ENCODE data around the gene MED19. TPM values are rescaled to one million over a fixed set of nuclear protein-coding genes. Genes with fewer than 3 reads are reported as not detected.

Gene MED19
- total RNA-seq, 1 donor from 2014 or later = 20.0 TPM

- Mint-ChIP-seq H3K27me3 (ENCODE audit: low read depth) (no peaks in the 10 kb centered on the region), H3K27ac (ENCODE audit: unreplicated experiment) (peak within 1 kb of the TSS; percentile 100), H3K4me1 (ENCODE audit: low read depth) (peaks cover 24% of the 10 kb centered on the region), H3K4me3 (ENCODE audit: unreplicated experiment) (peak within 1 kb of the TSS; percentile 87), H3K36me3 (ENCODE audit: low read depth) (peaks cover 4% of the 10 kb centered on the region), H3K9me3 (ENCODE audit: low read depth) (no peaks in the 10 kb centered on the region)
- DNase-seq (ENCODE audit: low spot score) = peak; percentile 100
- TF ChIP-seq, protein P1, sequence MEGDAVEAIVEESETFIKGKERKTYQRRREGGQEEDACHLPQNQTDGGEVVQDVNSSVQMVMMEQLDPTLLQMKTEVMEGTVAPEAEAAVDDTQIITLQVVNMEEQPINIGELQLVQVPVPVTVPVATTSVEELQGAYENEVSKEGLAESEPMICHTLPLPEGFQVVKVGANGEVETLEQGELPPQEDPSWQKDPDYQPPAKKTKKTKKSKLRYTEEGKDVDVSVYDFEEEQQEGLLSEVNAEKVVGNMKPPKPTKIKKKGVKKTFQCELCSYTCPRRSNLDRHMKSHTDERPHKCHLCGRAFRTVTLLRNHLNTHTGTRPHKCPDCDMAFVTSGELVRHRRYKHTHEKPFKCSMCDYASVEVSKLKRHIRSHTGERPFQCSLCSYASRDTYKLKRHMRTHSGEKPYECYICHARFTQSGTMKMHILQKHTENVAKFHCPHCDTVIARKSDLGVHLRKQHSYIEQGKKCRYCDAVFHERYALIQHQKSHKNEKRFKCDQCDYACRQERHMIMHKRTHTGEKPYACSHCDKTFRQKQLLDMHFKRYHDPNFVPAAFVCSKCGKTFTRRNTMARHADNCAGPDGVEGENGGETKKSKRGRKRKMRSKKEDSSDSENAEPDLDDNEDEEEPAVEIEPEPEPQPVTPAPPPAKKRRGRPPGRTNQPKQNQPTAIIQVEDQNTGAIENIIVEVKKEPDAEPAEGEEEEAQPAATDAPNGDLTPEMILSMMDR (IDR thresholded peaks at IDR 0.05) = peak; percentile 78
These were observed 44.1 kb downstream of the MED19 start, which contains the start of gene ZDHHC5 for GRCh38 chr11:57667736-57668433. TSS of gene ZDHHC5 (plus strand) at chr11:57668114. CDS start at chr11:57673091, 4,977 bp downstream.

DNA sequence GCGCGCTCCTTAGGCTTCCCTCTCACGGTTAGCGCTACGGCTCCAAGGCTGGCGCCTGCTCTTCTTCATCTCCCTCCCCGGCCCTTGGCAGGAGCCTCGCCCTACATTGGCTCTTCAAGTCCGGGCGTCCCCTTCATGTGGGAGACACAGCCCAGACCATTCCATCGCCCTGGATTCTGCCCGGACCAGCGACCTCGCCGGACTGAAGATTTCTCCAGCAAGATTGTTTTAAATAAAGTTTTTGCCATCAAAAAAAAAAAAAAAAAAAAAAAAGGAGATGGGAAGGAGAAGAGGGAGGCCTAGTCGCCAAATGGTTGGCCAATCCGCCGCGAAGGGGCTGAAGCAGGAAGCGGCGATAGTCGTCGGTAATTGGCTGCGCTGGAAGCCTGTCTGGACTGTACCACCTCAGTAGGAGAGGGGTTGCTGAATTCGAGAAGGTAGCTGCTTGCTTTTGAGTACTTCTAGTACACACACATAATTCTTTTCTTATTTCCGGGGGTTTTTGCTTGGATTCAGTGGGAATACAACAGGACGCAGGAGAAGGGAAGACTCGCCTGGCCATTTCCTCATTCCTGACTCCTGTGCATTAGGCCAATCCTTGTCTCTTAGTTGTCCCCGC lies 44.8 kb downstream of the MED19 start:
- H3K27ac Mint-ChIP-seq (ENCODE audit: unreplicated experiment) = peak overlapping the region; percentile 100
- H3K9me3 Mint-ChIP-seq (ENCODE audit: low read depth) = no peaks in the 10 kb centered on the region
- H3K4me3 Mint-ChIP-seq (ENCODE audit: unreplicated experiment) = peak overlapping the region; percentile 87
- peaks cover 2% of the 10 kb centered on the region for H3K36me3 Mint-ChIP-seq (ENCODE audit: low read depth)
- peaks cover 24% of the 10 kb centered on the region for H3K4me1 Mint-ChIP-seq (ENCODE audit: low read depth)
- peak; percentile 97 for DNase-seq (ENCODE audit: low spot score)
- no peaks in the 10 kb centered on the region for H3K27me3 Mint-ChIP-seq (ENCODE audit: low read depth)
- TF ChIP-seq, protein P1 (IDR thresholded peaks at IDR 0.05) = no peak

GRCh38 chr11:57663975-57664374 lies 48.0 kb downstream of the MED19 start:
- H3K27ac Mint-ChIP-seq (ENCODE audit: unreplicated experiment) = no peak overlapping the region
- H3K27me3 Mint-ChIP-seq (ENCODE audit: low read depth) = no peaks in the 10 kb centered on the region
- TF ChIP-seq, protein P1 (IDR thresholded peaks at IDR 0.05) = no peak
- H3K4me1 Mint-ChIP-seq (ENCODE audit: low read depth) = peaks cover 10% of the 10 kb centered on the region
- no peak for DNase-seq (ENCODE audit: low spot score)
- H3K4me3 Mint-ChIP-seq (ENCODE audit: unreplicated experiment) = no peak overlapping the region
- H3K9me3 Mint-ChIP-seq (ENCODE audit: low read depth) = no peaks in the 10 kb centered on the region
- H3K36me3 Mint-ChIP-seq (ENCODE audit: low read depth) = peaks cover 17% of the 10 kb centered on the region

GRCh38 chr11:57662893-57663292 lies 49.1 kb downstream of the MED19 start:
- Mint-ChIP-seq H3K4me1 (ENCODE audit: low read depth) (peaks cover 16% of the 10 kb centered on the region), H3K27ac (ENCODE audit: unreplicated experiment) (no peak overlapping the region), H3K36me3 (ENCODE audit: low read depth) (peaks cover 17% of the 10 kb centered on the region), H3K27me3 (ENCODE audit: low read depth) (no peaks in the 10 kb centered on the region), H3K4me3 (ENCODE audit: unreplicated experiment) (no peak overlapping the region), H3K9me3 (ENCODE audit: low read depth) (no peaks in the 10 kb centered on the region)
- TF ChIP-seq, protein P1 (IDR thresholded peaks at IDR 0.05) = peak; percentile 33
- no peak for DNase-seq (ENCODE audit: low spot score)

DNA sequence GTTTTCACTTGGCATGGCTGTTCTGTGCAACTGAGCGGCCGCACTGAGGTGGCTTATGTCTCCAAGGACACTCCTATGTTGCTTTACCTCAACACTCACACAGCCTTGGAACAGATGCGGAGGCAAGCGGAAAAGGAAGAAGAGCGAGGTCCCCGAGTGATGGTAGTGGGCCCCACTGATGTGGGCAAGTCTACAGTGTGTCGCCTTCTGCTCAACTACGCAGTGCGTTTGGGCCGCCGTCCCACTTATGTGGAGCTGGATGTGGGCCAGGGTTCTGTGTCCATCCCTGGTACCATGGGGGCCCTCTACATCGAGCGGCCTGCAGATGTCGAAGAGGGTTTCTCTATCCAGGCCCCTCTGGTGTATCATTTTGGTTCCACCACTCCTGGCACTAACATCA lies 52.3 kb downstream of the MED19 start:
- Mint-ChIP-seq H3K9me3 (ENCODE audit: low read depth) (no peaks in the 10 kb centered on the region), H3K27ac (ENCODE audit: unreplicated experiment) (no peak overlapping the region), H3K27me3 (ENCODE audit: low read depth) (no peaks in the 10 kb centered on the region), H3K4me1 (ENCODE audit: low read depth) (peaks cover 19% of the 10 kb centered on the region), H3K4me3 (ENCODE audit: unreplicated experiment) (no peak overlapping the region), H3K36me3 (ENCODE audit: low read depth) (peaks cover 17% of the 10 kb centered on the region)
- DNase-seq (ENCODE audit: low spot score) = no peak
- TF ChIP-seq, protein P1 (IDR thresholded peaks at IDR 0.05) = no peak
